ENCODE results near the gene RWDD4. TPM values are rescaled to one million over a fixed set of nuclear protein-coding genes. Genes with fewer than 3 reads are reported as not detected.
A peak's percentile ranks its signal among the peaks of the same experiment; 100 is the strongest.

The RWDD4 gene
- total and polyA plus RNA-seq, 9 of the 15 experiments (the other 6 are each of a cell fraction or from before 2014, with no cell fraction given): 8.4 to 32.5 (median 24.2) TPM

GRCh38 chr4:183596067-183596757, 62.8 kb downstream of the RWDD4 start (continued):
- no peak for TF ChIP-seq ZFP91 (CRISPR knock-in tag; IDR thresholded peaks at IDR 0.05)
- TF ChIP-seq ZNF561 (CRISPR knock-in tag; conservative IDR thresholded peaks at IDR 0.05): no peak

DNA sequence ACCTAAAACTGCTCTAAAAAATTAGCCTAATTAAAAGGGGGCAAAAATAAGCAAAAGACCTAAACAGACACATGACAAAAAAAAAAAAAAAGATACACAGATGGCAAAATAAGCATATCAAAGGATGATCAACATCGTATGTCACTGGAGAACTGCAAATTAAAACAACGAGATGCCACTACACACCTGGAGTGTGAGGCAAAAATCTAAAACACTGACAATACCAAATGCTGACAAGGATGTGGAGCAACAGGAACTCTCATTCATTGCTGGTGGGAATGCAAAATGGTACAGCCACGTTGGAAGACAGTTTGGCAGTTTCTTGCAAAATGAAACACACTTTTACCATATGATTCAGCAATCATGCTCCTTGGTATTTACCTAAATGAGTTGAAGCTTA, 64.2 kb downstream of the RWDD4 start:
- no peaks in the 10 kb centered on the region; a peak in 1 of 5 replicates for H3K4me1 ChIP-seq (replicated peaks in 1 of 2; ENCODE audit: control insufficient read depth in 2 of 2, insufficient read depth in 2 of 2, low read length in 2 of 2)
- H3K9me1 ChIP-seq (ENCODE audit: control insufficient read depth, insufficient read depth, low read length): no peaks in the 10 kb centered on the region
- H3K27me3 ChIP-seq (ENCODE audit: control insufficient read depth in 2 of 2, insufficient read depth in 2 of 2, low read length in 2 of 2): no peaks in the 10 kb centered on the region; a peak in 1 of 5 replicates
- H3K9ac ChIP-seq (ENCODE audit: insufficient read depth in 1 of 2, low read depth in 2 of 2, low read length in 2 of 2): no peak overlapping the region
- H3K79me2 ChIP-seq (ENCODE audit: control insufficient read depth, insufficient read depth, low read length): no peaks in the 10 kb centered on the region
- DNase-seq (ENCODE audit: extremely low read depth in 1 of 4, low spot score in 3 of 4) (no peak), ATAC-seq (no peak), FAIRE-seq (no peak)
- 8% methylated on average over 3 of the region's 3 CpGs for WGBS (ENCODE audit: insufficient coverage, low coverage, missing lambda C conversion rate)
- H3K9me3 ChIP-seq (replicated peaks; ENCODE audit: control insufficient read depth, insufficient read depth, low read depth, low read length): no peaks in the 10 kb centered on the region
- no peak overlapping the region for H3K4me2 ChIP-seq (ENCODE audit: insufficient read depth, low read length)
- H4K20me1 ChIP-seq (replicated peaks; ENCODE audit: control insufficient read depth, insufficient read depth, low read length): no peaks in the 10 kb centered on the region
- no peak overlapping the region for H2AFZ ChIP-seq (ENCODE audit: low read depth, low read length)
- ChIA-PET POLR2A (interaction anchor here (0.7 kb wide), 1 partner anchor 19 kb away, joined by 3 read pairs; no protein-coding TSS in a partner anchor), CTCF (ENCODE audit: low intra/inter-chr PET ratio) (no interaction called here)
- H3K4me3 ChIP-seq: no peak overlapping the region
- H3K36me3 ChIP-seq (ENCODE audit: control insufficient read depth, insufficient read depth, low read length): no peaks in the 10 kb centered on the region
- no peak overlapping the region for H3K27ac ChIP-seq (ENCODE audit: extremely low read depth, low read depth, low read length)
- intact Hi-C loops (cut with micrococcal nuclease) (no loop called here), in situ Hi-C loops (cut with MboI) (no loop called here)
- no TSS peak for BruUV-seq (replicated peaks)
- no peak for TF ChIP-seq SPI1 (IDR thresholded peaks at IDR 0.05; ENCODE audit: borderline replicate concordance, low read depth, low read length)
- TF ChIP-seq HDAC2 (IDR thresholded peaks at IDR 0.05): no peak
- TF ChIP-seq DNMT1 (IDR thresholded peaks at IDR 0.05): no peak
- no peak for TF ChIP-seq ZNF518B (CRISPR knock-in tag; IDR thresholded peaks at IDR 0.05)
- TF ChIP-seq ZFP36 (IDR thresholded peaks at IDR 0.05; ENCODE audit: low read depth, low read length, partially characterized antibody): peak; percentile 5
- TF ChIP-seq, protein P1, sequence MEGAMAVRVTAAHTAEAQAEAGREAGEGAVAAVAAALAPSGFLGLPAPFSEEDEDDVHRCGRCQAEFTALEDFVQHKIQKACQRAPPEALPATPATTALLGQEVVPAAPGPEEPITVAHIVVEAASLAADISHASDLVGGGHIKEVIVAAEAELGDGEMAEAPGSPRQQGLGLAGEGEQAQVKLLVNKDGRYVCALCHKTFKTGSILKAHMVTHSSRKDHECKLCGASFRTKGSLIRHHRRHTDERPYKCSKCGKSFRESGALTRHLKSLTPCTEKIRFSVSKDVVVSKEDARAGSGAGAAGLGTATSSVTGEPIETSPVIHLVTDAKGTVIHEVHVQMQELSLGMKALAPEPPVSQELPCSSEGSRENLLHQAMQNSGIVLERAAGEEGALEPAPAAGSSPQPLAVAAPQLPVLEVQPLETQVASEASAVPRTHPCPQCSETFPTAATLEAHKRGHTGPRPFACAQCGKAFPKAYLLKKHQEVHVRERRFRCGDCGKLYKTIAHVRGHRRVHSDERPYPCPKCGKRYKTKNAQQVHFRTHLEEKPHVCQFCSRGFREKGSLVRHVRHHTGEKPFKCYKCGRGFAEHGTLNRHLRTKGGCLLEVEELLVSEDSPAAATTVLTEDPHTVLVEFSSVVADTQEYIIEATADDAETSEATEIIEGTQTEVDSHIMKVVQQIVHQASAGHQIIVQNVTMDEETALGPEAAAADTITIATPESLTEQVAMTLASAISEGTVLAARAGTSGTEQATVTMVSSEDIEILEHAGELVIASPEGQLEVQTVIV (CRISPR knock-in tag; IDR thresholded peaks at IDR 0.05; ENCODE audit: borderline replicate concordance): no peak
- TF ChIP-seq, protein P2, sequence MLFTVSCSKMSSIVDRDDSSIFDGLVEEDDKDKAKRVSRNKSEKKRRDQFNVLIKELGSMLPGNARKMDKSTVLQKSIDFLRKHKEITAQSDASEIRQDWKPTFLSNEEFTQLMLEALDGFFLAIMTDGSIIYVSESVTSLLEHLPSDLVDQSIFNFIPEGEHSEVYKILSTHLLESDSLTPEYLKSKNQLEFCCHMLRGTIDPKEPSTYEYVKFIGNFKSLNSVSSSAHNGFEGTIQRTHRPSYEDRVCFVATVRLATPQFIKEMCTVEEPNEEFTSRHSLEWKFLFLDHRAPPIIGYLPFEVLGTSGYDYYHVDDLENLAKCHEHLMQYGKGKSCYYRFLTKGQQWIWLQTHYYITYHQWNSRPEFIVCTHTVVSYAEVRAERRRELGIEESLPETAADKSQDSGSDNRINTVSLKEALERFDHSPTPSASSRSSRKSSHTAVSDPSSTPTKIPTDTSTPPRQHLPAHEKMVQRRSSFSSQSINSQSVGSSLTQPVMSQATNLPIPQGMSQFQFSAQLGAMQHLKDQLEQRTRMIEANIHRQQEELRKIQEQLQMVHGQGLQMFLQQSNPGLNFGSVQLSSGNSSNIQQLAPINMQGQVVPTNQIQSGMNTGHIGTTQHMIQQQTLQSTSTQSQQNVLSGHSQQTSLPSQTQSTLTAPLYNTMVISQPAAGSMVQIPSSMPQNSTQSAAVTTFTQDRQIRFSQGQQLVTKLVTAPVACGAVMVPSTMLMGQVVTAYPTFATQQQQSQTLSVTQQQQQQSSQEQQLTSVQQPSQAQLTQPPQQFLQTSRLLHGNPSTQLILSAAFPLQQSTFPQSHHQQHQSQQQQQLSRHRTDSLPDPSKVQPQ (CRISPR knock-in tag; IDR thresholded peaks at IDR 0.05; ENCODE audit: borderline replicate concordance): no peak
